Activated T-cell treated with anti-CD3 and anti-CD28 coated beads for 24 hours (primary cell): Measurements from ENCODE around the gene WDR1.

Source experiments
- DNase-seq: peaks from one replicate; pipeline ENCODE4 v3.0.0-alpha.2; 2020; ENCODE audit warnings: low read depth

Gene WDR1

DNA sequence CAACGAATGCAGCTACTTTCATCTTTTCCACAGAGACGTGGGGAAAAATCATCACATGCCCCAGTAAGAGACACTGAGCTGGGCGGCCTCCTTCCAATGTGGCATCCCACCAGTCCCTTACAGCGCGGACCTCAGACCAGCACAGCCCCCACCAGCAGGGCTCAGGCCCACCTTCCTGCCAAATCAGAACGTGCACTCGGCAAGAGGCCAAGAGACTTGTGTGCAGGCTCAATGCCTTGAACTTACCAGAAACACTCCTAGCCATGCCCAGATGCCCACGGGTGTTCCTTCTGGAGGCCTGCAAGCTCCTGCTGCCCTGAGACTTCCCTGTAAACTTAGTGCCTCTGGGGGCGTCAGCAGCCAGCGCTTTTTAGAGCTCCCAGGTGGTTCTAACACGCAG lies 31.2 kb downstream of the WDR1 start:
- no peak for DNase-seq

DNA sequence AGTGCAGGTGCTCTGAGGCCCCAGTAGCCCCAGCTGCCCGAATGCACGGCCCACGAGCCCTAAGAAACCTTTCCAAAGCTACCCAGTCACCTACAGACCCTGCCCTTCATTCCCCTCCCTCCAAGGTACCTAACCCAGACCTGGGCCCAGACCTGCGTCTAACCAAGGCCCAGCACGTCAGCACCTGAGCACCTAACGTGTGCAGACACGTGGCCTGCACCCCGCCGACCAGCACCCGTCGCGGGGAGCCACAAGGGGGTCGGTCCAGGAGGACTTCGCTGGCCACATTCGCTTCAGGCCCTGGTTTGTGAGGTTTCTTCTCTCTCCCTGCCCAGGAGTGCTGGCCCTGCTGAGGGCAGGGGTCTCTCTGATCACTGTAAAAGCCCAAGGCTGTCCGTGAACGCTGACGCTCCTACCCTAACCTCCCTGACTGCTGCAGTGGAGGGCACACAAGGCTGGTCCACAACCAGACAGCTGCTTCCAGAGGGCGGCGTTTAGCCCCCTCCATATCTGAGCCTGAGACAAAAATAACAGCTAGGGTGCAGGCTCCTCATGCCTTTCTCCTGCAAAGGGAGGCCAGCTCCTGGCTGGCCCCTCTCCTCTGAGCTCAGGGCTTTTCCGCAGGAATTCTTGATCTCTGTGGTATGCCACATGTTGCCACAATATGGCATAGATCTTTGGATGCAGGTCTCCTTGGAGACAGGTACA lies 31.8 kb downstream of the WDR1 start:
- no peak for DNase-seq

DNA sequence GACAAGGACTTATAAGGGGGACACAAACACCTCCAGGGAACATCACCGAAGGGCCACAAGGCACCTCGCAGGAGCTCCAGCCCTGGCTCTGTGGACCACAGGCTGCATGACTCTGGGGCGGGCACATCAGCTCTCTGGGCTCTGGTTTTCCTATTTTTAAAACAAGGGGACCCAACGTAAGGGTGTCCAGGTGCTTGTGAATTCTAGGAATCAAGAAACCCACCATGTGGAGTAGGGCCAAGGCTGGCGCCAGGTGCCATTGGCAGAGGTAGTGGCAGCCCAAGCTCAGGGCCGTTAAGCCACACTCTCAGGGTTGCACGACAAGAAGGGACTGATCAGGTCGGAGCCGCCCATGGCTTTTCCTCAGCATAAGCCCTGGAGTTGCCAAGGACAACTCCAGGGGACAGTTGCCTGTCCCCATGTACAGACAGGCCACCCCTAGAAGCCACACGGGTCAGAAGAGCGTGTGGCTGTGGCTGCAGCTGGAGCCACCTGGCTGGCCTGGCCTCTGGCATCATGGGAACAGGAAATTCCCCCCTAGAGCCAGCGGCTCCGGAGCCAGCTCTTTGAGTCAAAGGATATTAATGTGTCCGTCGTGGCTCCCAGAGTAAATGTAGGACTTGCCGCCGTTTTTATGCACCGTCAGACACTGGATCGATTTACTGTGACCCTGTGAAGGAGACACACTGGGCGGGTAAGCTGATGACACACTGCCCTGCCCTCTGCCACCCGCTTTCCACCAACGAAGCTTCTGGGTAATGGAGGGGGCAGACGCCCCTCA lies 32.5 kb downstream of the WDR1 start:
- DNase-seq = no peak

DNA sequence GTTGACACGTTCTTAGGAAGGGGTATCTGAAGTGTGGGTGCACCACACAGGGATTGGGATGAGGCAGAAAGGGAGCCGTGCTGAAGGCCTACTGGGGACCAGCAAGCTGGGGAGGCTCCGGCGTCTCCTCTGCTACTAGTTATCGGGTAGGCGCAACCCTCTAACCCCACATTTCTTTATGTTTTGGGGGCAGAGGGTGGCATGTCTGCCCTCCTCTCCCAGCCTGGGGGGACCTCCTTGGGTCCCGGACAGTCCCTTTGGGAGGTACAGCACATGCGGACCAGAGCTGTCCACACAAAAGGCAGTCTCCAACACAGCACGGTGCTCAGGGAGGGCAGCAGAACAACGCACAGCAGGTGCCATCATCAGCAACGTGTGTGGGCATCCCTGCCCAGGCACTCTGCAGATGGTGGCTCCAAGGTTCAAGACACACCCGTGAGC lies 33.2 kb downstream of the WDR1 start:
- DNase-seq = no peak

DNA sequence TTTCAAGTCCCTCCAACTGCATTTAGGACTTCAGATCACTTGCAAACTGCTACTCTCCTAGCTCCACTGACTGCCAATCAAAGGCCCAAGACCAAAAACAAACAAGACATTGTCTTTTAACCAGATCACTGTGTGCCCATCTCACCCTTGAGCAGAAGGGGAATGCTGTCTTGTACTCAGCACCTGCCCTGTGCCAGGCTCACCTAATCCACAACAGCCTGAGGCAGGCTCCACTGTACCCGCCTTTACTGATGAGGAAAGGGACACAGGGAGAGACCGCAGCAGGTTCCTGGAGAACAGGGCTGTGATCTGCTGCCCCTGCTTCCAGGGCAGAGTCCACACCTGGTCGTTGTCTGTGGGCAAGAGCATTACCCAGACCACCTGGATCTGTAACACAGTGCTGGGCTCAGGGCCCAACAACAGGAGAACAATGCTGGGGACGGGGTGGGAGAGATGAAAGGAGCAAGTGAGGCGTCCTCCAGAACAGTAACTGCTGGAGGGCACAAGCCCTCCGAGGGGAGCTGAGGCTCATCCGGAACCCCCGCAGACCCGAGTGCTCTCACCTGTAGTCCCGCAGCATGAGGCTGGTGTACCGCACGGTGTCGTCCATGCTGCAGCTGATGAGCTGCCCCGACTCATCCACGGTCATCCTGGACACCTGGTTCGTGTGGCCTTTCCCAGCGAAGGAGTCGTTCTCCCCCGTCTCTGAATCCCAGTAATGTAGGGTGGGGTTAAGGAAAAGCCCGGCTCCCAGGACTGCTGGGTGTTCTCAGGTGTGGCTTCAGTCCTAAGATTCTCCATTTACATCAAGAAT lies 33.9 kb downstream of the WDR1 start:
- DNase-seq = no peak

DNA sequence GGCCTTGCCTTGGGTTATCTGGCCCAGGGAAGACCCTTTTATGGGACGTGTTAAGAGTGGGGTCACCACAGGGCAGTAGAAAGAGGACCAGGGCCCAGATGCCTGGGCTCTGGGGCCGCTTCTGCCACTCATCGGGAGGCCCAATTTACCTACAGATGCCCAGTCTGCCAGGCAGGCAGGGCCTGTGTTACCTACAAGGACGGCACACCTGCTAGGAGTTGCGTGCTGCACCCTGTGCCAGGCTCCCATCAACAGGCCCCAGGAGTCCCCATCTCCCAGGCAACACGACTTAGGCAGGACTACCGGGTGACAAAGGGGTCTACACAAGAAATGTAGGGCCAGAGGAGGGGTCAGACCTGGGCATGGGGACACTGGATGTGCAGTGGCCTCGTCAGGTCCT lies 34.6 kb downstream of the WDR1 start:
- DNase-seq = no peak

DNA sequence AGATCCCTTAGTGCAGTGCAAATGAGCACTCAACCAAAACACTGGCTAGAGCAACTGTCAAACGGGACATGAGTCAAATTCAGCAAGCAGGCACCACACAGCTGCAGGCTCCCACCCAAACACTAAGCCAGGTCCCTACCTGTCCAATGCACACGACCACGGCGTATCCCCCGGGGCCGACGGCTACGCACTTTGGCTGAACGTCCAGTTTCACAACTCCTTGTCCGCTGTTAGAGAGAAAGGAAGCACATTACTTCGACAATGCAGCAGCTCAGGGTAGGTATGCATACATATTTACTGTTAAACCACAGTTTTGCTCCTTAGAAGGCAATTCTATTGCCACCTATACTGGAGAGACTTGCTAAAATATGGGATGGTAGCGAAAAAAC lies 35.4 kb downstream of the WDR1 start:
- no peak for DNase-seq

DNA sequence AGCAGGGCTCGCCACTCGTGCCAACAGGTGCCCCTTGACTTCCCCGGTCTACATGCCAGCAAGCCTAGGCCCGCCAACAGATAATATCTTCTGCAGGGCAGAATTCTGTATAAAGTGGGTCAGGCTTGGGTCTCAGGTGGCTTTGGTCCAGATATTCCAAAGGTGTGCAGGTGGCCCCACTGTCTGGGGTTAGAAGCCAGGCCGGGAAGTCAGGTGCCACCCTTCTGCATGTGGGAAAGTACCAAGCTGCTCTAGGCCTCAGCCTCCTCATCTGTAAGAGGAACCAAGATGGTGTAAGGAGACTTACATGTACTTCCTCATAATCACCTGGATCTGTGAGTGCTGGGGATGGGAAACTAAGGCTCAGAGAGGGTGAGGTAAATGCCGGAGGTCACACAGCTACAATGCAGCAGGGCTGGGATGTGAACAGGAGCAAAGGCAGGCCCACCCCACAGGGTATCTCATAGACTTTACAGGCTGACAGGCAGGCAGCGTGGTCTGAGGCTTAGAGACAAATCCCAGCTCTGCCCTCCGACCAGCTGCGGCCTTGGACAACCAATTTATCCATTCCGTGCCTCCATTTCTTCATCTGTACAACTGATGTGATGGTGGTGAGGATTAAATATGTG lies 35.9 kb downstream of the WDR1 start:
- DNase-seq = no peak

DNA sequence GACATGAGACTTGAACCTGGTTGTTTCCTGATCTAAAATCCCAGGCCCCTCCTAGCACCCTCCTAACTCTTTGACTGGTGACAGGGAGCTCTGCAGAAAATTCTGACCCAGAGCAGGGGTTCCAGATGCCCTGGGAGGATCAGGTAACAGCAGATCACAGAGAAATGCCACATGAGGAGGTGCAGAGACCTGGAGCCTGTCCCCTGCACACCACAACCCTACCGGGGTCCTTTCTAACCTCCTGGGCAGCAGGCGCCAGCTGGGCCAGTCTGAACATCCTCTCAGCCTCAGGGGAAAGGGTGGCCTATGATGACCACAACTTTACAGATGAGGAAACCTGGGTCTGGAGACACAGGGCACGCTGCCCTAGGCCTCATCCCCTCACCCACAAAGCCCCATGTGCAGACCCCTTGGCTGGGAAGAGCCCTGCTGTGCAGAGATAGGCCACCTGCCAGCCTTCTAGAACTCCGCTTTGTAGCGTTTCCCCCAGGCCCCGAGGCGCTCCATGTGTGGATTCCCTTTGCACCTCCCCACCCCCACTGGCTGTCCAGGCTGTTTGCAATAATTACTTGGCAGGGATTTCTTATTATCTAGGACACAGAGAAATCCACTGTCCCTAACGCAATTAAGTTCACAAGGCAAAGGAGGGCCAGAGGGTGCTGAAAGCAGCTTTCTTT lies 36.5 kb downstream of the WDR1 start:
- DNase-seq = no peak

DNA sequence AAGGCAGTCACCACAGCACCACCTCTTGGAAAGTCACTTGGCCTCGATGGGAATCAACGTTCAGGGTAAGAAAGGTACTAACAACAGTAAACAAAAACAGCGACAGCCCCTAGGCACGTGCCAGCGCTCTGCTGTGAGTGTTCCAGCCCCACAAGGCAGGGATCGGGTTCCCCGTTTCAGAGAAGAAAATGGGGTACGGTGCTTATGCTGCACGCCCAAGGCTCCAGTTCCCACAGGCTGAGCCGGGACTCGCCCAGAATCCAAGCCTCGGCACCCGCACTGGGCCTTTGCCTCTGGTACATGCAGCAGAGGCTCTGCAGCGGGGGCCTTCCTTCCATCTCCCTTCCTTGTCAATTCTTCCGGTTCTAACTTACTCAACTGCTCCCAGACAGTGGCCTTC lies 37.3 kb downstream of the WDR1 start:
- no peak for DNase-seq

DNA sequence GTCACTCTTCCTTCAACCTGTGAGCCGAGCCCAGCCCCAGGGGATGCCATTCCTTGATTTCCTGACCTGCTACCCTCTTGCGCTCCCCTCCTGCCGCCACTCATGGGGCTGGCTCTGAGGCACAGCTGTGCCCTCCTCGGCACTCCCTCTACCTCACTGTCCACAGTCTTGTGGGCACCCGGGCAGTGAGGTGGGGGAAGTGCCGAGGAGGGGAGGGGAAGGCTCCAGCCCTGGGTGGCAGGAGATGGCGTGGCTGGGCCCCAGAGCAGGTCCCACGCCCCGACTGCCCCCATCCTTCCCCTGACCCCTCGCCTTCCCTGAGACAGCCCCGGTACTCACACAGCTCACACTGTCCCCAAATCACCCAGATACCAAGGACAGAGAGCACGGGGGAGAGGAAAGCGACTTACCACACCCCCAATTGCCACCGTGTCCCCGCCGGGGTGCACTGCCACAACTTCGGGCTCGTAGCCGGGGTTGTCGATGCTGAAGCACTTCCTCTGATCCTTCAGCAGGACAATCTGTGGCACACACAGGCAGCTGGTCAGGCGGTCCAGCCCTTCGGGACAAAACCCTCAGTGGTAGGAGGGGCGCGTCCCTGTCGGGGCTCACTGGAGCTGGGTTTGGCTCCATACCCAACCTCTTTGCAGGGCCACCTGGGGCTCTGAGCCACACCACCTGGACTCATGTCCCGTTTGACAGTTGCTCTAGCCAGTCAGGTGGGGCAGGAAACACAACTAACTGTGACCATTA lies 37.9 kb downstream of the WDR1 start:
- DNase-seq = no peak

DNA sequence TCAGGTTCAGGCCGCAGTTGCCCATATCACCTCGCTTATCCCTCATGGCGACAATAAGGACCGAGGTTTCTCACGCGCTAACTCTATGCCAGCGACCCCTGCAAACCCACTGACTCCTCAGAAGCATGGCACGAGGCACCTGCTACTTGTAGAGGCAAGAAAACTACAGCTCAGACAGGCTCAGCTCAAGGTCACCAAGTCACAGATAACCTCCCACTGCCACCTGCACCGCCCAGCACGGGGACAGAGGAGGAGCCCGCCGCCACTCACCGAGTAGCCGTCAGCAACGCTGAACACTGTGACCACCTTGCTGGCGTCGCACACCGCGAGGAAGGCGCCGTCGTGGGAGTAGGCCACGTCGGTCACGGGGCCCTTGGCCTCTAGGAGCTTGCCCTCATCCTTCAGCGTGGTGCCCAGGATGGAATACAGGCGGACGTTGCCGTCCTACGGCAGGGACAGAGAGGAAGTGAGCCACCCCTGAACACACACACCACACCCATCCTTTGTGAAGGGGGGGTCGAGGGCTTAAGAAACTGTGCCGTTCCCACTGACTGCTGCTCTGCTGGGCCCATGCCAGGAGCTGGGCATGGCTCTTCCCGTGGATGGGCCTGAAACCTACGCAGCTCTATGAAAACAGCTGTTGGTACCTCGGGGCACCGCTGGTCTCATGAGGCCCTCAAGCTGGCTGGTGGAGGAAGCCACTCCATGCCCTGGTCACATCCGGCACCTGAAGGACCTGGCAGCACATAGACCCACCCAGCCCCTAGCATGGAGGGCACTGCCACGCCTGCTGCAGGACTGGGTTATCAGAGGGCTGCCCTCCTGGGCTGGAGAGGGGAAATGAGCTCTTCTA lies 38.9 kb downstream of the WDR1 start:
- no peak for DNase-seq

DNA sequence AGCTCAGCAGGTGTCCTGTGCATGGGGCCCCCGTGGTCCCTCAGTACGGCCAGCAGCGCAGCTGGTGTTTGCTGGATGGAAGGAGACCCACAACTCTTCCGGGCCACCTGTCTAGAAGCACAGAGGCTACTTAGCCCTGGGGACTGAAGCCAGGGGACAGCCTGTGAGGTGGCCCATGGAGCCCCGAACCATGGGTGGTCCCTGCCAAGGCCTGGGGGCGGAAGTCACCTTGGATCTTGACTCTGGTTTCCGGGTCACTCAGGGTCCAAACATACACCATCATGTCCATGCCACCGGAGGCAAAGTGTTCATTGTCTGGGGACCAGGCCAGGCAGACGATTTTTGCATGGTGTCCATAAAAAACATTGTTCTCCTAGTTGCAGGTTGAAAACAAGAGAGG lies 39.5 kb downstream of the WDR1 start:
- no peak for DNase-seq

DNA sequence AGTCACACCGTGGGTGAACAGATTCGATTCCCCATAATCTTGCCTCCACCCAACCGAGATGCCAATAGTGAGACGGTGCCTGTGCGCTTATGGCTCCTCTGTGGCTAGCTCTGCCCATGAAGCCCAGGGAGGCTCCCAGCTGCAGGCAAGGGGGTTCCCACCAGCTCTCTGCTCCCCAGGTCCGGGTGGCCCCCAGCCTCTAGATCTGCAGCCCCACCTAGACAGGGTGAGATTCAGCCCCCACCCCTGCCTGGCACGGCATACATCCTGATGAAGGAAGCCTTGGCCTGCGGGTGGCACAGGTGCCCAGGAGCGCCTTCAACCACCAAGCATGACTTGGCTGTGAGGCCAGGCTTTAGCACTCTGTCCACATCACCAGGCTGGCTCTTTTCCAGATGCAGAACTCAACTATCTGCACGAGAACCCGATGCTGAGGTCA lies 40.6 kb downstream of the WDR1 start:
- no peak for DNase-seq

DNA sequence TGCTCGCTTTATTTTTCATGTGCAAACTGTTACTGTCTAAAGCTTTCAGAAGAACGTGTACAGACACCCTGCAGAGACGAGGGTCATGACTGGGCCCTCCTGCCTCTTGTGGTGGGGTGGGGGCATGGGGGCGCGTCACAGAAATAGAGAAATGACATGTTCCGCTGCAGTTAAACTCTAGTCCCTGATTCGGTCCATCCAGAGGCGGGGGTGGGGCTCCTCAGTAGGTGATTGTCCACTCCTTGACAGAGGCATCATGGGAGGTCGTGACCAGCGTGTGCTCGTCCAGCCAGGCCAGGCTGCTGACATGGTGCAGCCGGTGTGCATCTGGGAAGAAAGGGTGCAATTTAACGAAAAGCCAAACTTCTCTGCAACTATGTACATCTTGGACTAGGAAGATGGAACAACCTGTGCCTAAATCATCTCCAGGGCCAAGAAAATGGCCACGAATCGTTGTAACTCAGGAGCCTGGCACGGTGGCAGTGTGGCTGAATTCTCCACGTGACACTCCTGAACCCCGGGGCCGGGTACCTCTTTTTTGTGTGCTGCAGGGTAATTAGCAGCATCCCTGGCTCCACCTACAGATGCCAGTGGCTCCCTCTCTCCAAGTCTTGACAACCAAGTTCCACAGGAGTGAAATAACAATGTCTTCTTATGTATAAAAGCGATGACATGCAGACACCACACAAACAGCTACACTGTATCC lies 41.3 kb downstream of the WDR1 start:
- no peak for DNase-seq

DNA sequence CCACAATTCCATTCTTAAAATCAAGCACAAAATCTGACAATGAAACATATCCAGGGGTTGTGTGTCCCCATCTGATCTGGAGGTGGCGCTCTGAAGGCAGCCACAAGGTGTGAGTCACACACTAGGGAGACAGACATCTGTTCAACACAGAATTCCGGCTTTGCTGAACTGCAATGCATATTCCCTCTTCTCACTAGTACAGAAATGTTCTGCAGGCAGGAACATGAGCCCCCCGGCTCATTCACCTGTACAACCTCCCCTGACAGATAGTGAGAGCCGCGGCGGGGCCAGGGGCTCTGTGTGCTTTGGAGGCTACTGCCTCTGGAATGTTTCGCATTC lies 41.9 kb downstream of the WDR1 start:
- DNase-seq = no peak

DNA sequence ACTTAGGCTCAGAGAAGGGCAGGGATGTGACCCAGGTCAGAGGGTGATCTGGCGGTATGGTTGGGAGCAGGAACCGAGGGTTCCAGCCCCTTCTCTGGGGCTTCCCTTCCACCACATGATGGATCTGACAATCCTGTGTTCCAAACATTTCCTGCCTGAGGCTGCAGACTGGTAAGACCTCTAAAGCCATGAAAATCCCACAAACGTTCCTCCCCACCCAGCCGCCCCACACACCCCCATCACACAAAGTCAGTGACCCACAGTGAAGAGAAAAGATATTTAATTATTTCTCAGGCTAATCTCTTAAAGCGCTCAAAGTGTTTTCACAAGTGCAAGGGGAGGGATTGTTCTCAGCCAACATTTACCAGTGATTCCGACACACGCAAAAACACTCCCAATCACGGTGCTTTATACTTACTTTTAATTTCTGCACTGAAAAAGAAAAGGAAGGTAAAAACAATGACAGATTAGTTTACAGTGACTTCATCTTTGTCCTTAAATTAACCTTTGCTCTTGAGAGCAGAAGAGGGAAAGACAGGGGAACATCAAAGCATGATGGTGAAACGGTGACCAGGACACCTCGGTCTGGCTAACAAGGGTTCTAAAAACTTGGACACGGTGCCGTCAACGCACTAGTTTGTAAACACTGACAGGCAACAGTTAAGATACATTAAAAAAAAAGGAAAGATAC lies 42.4 kb downstream of the WDR1 start:
- no peak for DNase-seq

DNA sequence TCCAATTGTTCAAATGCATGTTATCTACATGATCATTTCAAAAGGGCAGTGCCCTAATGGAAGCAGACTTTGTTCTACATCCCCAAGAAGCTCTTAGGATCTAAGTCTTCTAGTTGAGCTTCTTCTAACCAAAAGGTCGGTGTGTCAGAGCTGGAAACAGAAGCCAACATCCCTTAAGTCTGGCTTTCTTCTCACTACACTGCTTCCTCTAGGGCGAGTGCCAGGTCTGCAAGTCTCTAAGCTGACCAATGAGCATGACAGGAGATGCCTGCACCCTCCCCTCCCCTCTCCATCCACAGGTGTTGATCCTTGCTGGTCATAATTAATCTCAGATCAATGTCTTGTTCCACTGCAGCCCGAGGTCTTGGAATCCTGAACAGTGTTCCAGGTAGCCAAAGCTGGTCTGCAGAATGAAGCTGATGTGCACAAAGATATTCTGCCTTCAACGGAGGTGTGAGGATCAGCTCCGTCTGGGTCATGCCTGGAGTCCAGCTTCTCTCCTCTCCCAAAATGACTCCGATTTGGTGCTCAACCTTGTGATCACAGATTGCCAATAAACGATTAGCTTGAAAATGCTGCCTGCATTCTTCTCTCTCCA lies 44.1 kb downstream of the WDR1 start:
- DNase-seq = no peak
